ENCODE measurements around the gene ATAD5.
"Not testable (repeated sequence)": the region's sequence is repeated elsewhere in the genome, so short reads cannot be mapped to it uniquely, and the experiment has no call there.

Gene ATAD5

GRCh38 chr17:30886187-30886586 lies 54.4 kb downstream of the ATAD5 start:
- no peak overlapping the region for H3K4me3 ChIP-seq (ENCODE audit: low read length)
- TF ChIP-seq CTCF (conservative IDR thresholded peaks at IDR 0.05; ENCODE audit: low read depth, low read length) = no peak
- no peak for DNase-seq (ENCODE audit: low read depth)

- no peak for TF ChIP-seq CTCF (conservative IDR thresholded peaks at IDR 0.05; ENCODE audit: low read depth, low read length)
- no peak overlapping the region for H3K4me3 ChIP-seq (ENCODE audit: low read length)
- DNase-seq (ENCODE audit: low read depth) = no peak
Observed at GRCh38 chr17:30894236-30894635, 62.5 kb downstream of the ATAD5 start.

DNA sequence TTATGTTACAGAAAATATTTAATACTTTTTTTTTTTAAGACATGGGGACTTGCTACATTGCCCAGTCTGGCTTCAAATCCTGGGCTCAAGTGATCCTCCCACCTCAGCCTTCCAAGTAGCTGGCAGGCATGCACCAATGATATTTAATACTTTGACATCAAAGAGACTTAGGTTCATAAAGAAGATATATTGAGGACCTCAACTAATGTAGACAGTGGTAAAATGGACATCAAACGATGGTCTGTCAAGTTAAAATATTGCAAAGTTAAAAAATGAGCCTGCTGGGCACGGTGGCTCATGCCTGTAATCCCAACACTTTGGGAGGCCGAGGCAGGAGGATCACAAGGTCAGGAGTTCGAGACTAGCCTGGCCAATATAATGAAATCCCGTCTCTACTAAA lies 65.5 kb downstream of the ATAD5 start:
- no peak for TF ChIP-seq CTCF (conservative IDR thresholded peaks at IDR 0.05; ENCODE audit: low read depth, low read length)
- H3K4me3 ChIP-seq (ENCODE audit: low read length) = no peak overlapping the region
- DNase-seq (ENCODE audit: low read depth) = no peak

- no peak for TF ChIP-seq CTCF (conservative IDR thresholded peaks at IDR 0.05; ENCODE audit: low read depth, low read length)
- peak overlapping the region; percentile 92 for H3K4me3 ChIP-seq (ENCODE audit: low read length)
- no peak for DNase-seq (ENCODE audit: low read depth)
Observed at GRCh38 chr17:30905742-30906100, 74.0 kb downstream of the ATAD5 start.

DNA sequence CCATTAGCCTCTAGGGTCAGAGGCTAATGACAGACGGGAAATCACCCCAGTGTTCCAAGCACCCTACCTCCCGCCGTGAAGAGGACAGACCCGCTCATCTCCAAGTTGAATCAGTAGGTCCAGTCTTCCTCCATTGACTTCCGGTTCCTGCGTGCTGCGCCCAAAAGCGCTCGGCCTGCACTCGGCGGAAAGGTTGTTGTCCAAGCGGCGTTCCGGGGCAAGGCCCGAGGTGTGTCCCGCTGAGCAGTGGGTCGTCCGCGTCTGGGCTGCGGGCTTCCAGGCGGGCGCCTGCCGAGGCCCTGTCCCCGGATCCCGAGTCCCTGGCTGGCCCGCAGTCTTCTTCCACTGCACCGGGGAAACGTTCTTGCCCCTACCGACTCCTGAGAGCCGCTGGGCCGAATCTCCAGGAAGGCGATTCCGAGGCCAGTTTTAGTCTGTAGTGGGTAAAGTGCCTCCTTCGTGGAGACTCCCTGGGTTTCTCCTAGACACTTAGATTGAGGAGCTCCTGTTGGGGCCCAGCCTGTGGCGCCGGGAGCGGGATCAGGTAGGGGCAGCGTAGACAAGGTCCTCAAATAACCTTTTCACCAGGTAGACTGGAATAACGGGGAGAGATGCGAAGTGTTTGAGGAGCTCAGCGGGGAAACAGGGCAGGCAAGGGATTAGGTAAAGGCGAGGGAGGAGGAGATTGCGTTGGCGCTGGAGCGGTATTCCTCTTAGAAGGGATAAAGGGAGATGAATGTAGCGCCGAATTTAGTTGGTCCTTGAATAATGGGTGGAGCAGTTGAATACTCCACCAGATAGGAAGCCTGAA lies 74.5 kb downstream of the ATAD5 start, which contains the start of gene TEFM:
TEFM (minus strand) TSS at position 138 of the 811 bp plus-strand sequence; CDS start at position 98, 40 bp downstream.
- peak; percentile 63 for DNase-seq (ENCODE audit: low read depth)
- no peak for TF ChIP-seq CTCF (conservative IDR thresholded peaks at IDR 0.05; ENCODE audit: low read depth, low read length)
- H3K4me3 ChIP-seq (ENCODE audit: low read length) = peak within 1 kb of the TSS; percentile 92

DNA sequence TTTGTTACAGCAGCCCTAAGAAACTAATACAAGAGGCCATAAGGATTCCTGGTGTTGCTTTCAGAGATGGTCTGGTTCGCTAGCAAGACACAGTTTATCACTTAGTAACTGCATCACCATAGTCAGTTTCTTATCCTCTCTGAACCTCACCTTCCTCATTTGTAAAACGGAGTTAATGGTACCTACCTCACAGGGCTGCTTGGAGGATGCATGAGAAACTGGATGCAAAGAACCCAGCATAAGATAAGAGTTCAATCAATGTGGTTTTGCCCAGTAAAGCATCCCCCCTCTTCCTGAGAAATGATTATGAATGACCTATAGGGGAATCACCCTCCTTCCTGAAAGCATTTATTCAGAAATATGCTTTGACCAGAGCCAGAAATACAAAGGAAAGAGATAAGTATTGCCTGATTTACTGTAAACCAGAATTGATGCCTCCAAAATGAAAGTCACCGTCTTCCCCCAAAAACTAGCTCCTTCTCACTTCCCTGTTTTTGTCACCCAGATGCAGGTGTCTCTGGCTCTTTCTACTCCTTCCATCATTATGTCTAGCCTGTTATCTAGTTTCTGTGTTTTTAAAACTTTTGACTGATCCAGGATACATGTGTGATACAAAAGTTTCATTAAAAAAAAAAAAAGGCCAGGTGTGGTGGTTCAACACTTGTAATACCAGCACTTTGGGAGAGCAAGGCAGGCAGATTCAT lies 77.1 kb downstream of the ATAD5 start:
- TF ChIP-seq CTCF (conservative IDR thresholded peaks at IDR 0.05; ENCODE audit: low read depth, low read length) = no peak
- no peak for DNase-seq (ENCODE audit: low read depth)
- H3K4me3 ChIP-seq (ENCODE audit: low read length) = no peak overlapping the region

DNA sequence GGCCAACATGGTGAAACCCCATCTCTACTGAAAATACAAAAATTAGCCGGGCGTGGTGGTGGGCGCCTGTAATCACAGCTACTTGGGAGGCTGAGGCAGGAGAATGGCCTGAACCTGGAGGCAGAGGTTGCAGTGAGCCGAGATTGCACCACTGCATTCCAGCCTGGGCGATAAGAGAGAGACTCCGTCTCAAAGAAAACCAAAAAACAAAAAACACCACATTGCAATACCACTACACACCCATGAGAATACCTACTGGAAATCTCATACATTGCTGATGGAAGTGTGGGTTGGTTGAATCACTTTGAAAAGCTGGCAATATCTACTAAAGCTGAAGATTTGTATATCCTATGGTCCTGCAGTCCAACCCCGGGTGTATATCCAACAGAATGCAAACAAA lies 78.4 kb downstream of the ATAD5 start:
- not testable (repeated sequence) for H3K4me3 ChIP-seq (ENCODE audit: low read length); DNase-seq (ENCODE audit: low read depth)

All from retinal pigment epithelial cell (primary cell).